Measurements from ENCODE around the gene CCDC171.
"Not testable (repeated sequence)": the region's sequence is repeated elsewhere in the genome, so short reads cannot be mapped to it uniquely, and the experiment has no call there.

Gene CCDC171

GRCh38 chr9:15763371-15763770 lies 210.5 kb downstream of the CCDC171 start:
- DNase-seq (ENCODE audit: low read depth in 2 of 2) = no peak

GRCh38 chr9:15764131-15764530 lies 211.3 kb downstream of the CCDC171 start:
- no peak for DNase-seq (ENCODE audit: low read depth in 2 of 2)

GRCh38 chr9:15769547-15769946 lies 216.7 kb downstream of the CCDC171 start:
- no peak for DNase-seq (ENCODE audit: low read depth in 2 of 2)

DNA sequence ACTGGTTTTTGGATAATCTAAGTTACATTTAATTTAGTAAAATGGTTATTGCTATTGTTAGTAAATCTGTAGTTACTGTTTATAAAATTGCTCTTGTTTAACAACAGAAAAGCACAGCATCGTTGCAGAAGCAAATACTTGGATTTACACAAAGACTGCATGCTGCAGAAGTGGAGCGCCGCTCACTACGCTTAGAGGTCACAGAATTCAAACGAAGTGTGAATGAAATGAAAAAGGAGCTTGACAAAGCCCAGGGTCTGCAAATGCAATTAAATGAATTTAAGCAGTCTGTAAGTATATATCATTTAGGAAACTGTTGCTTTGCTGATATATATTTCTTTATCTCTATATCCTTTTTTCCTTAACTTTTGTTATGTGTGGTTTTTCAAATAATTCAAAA lies 226.0 kb downstream of the CCDC171 start:
- DNase-seq (ENCODE audit: low read depth in 2 of 2) = no peak

GRCh38 chr9:15782106-15782505 lies 229.3 kb downstream of the CCDC171 start:
- no peak for DNase-seq (ENCODE audit: low read depth in 2 of 2)

GRCh38 chr9:15785584-15785983 lies 232.7 kb downstream of the CCDC171 start:
- DNase-seq (ENCODE audit: low read depth in 2 of 2) = no peak

- no peak for DNase-seq (ENCODE audit: low read depth in 2 of 2)
Measured at GRCh38 chr9:15786616-15787015, 233.8 kb downstream of the CCDC171 start.

- not testable (repeated sequence) for DNase-seq (ENCODE audit: low read depth in 2 of 2)
Measured at GRCh38 chr9:15810219-15810899, 257.5 kb downstream of the CCDC171 start.

GRCh38 chr9:15813076-15813475 lies 260.2 kb downstream of the CCDC171 start:
- no peak for DNase-seq (ENCODE audit: low read depth in 2 of 2)

DNA sequence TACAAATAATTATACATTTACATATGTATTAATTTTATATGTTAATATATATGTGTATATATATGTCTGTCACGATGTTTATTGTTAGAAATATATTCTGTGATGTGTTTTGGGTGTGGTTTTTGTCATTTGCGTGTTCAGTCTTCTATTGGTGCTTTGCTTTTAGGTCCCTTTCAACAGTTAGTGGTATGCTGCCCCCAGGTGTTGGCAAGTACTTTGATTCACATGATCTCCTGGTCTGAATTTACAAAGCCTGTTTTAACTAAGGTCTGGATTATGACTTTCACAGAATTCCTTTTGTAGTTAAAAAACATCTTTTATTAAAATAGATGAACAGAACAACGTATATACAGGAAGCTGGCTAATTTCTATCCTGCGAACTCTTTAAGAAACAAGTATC lies 271.5 kb downstream of the CCDC171 start:
- DNase-seq (ENCODE audit: low read depth in 2 of 2) = no peak

- DNase-seq (ENCODE audit: low read depth in 2 of 2) = no peak
Measured at GRCh38 chr9:15831384-15831783, 278.5 kb downstream of the CCDC171 start.

DNA sequence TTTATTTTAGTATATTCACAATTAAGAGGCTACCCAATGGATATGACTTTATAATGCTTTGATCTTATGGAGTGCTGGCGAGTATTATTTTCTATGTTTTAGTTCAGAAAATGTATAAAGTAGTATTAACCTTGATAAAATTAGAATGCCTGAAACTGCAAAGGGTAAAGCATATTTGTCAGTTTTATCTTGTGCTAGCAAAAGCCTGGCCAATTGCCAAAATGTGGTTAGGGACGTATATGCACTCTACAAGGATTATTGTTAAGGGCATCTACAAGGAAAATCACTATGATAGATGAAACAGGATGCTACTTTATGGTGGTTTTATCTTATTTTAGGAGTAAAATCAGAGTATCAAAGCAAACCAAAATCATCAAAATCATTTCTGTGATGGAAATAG lies 281.7 kb downstream of the CCDC171 start:
- DNase-seq (ENCODE audit: low read depth in 2 of 2) = no peak

- DNase-seq (ENCODE audit: low read depth in 2 of 2) = no peak
Measured at GRCh38 chr9:15837079-15837679, 284.3 kb downstream of the CCDC171 start.

DNA sequence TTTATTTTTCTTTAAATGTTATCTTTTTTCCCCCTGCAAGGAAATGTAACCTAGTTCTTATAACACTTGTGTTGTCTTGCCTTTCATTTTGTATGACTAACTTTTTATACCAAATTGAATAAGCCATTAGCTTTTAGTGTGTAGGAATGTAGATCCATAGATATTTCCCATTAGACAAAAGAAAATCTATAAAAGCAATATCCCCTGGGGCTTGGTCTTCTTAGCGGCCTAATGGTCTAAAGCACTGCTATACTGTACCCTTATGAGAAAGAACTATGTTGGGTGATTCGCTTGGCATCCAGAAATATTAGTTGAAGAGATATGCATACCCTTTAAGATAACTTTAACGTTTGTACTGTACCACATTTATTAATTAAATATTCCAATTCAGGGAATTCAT lies 289.2 kb downstream of the CCDC171 start:
- no peak for DNase-seq (ENCODE audit: low read depth in 2 of 2)

DNA sequence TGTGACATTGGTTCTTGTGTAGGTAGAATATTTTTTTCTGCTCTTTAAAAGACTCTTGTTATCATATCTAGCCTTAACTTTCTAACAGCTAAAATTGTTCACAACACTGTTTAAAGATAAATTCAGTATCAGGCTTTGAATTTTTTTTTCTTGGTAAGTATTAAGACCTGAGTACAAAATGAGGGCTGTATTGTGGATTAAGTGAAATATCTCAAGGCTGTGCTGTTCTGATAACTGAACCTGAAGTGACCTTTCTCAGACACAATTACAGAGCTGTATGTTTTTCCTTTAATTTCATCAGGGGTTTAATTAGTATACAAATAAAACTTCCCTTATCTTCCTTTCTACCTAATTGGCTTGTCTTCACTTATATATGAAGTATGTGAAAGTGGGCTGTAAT lies 290.5 kb downstream of the CCDC171 start:
- no peak for DNase-seq (ENCODE audit: low read depth in 2 of 2)

DNA sequence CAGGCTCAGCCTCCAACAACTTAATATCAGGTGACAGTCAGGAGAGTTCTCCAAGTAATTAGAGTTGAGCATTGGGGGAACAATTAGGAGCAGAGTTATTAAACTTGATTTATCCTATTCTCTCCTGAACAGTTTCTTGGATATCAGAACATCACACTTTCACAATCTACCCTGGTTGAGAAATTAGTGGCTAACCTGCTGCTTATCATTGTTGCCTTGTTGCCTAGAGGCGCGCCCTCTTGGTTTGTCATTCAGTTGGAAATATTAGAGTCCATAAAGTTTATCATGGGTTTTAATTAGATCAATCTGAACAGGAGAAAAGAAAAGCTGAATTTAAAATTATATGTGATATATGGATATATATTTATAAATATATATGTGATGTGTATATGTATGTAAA lies 291.1 kb downstream of the CCDC171 start:
- DNase-seq (ENCODE audit: low read depth in 2 of 2) = no peak

GRCh38 chr9:15846611-15847010 lies 293.8 kb downstream of the CCDC171 start:
- DNase-seq (ENCODE audit: low read depth in 2 of 2) = no peak

GRCh38 chr9:15849871-15850270 lies 297.0 kb downstream of the CCDC171 start:
- no peak for DNase-seq (ENCODE audit: low read depth in 2 of 2)

GRCh38 chr9:15851766-15852165 lies 298.9 kb downstream of the CCDC171 start:
- no peak for DNase-seq (ENCODE audit: low read depth in 2 of 2)

- no peak for DNase-seq (ENCODE audit: low read depth in 2 of 2)
Measured at GRCh38 chr9:15856591-15856990, 303.7 kb downstream of the CCDC171 start.

DNA sequence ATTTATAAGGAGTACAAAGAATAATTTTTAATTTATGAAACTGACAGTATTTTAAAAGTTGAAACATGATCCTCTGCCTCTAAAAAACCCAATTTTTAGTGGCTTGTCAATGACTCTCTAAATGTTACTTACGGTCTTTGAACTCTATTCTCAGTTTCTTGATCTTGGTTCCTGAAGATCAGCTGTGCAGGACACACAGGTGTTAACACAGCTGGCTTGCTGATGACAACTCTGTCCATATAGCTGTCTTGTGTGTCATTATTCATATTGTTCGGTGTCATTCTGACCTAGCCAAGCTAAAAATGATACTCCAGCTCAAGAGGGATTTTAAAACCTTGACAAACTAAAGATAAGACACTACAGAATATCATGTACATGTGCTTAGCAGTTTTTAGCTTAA lies 314.5 kb downstream of the CCDC171 start:
- DNase-seq (ENCODE audit: low read depth in 2 of 2) = no peak

GRCh38 chr9:15867988-15868387 lies 315.1 kb downstream of the CCDC171 start:
- no peak for DNase-seq (ENCODE audit: low read depth in 2 of 2)

DNA sequence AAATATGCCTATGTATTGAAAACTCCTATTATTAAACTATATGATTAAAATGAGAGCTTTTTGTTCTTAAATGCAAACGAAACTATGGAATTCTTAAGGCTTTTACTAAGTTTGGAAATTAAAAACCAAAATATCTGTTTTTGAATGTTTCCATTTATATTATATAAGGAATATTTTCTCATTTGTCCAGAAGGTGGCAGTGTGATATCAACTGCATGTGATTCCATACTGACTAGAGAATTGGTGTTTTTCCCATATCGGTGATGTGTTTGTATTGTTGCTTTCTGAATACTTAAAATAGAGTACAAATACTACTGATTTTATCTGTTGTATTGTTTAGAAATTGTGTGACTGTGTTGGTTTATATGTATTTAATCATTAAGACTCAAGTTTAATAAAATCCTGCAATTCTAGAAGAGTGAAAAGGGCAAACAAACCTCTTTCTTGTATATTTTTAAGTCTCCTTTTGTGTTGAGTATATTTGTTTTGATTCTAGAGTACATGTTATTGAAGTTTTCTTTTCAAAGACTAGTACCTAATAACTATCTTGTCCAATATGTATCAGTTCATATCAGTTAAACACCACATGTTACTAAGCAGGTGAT lies 320.8 kb downstream of the CCDC171 start:
- DNase-seq (ENCODE audit: low read depth in 2 of 2) = no peak
